Measurements from ENCODE around the gene CSRNP3.

CSRNP3 gene

GRCh38 chr2:165471349-165471950, 2.0 kb downstream of the CSRNP3 start:
- peak; percentile 81 for DNase-seq

- no peak for DNase-seq
These were observed 3.4 kb downstream of the CSRNP3 start for GRCh38 chr2:165472922-165473321.

- no peak for DNase-seq
These were observed 5.2 kb downstream of the CSRNP3 start for GRCh38 chr2:165474619-165475276.

- no peak for DNase-seq
These were observed 5.9 kb downstream of the CSRNP3 start for GRCh38 chr2:165475277-165476004.

- DNase-seq: no peak
These were observed 10.4 kb downstream of the CSRNP3 start for GRCh38 chr2:165479856-165480255.

GRCh38 chr2:165494573-165494972, 25.1 kb downstream of the CSRNP3 start:
- no peak for DNase-seq

GRCh38 chr2:165497659-165498317, 28.3 kb downstream of the CSRNP3 start:
- DNase-seq: no peak

GRCh38 chr2:165499131-165499530, 29.6 kb downstream of the CSRNP3 start:
- no peak for DNase-seq

- no peak for DNase-seq
These were observed 30.5 kb downstream of the CSRNP3 start for GRCh38 chr2:165500001-165500400.

GRCh38 chr2:165500816-165501215, 31.3 kb downstream of the CSRNP3 start:
- DNase-seq: no peak

GRCh38 chr2:165505514-165505913, 36.0 kb downstream of the CSRNP3 start:
- no peak for DNase-seq

- DNase-seq: no peak
These were observed 39.4 kb downstream of the CSRNP3 start for GRCh38 chr2:165508927-165509326.

GRCh38 chr2:165513479-165513878, 44.0 kb downstream of the CSRNP3 start:
- no peak for DNase-seq

- no peak for DNase-seq
These were observed 49.1 kb downstream of the CSRNP3 start for GRCh38 chr2:165518611-165519010.

GRCh38 chr2:165522719-165523118, 53.2 kb downstream of the CSRNP3 start:
- DNase-seq: no peak

- DNase-seq: no peak
These were observed 55.2 kb downstream of the CSRNP3 start for GRCh38 chr2:165524720-165525119.

- no peak for DNase-seq
These were observed 59.2 kb downstream of the CSRNP3 start for GRCh38 chr2:165528691-165529090.

- no peak for DNase-seq
These were observed 59.6 kb downstream of the CSRNP3 start for GRCh38 chr2:165529130-165529529.

GRCh38 chr2:165533331-165533730, 63.8 kb downstream of the CSRNP3 start:
- DNase-seq: no peak

- no peak for DNase-seq
These were observed 66.0 kb downstream of the CSRNP3 start for GRCh38 chr2:165535471-165535870.

GRCh38 chr2:165536851-165537499, 67.5 kb downstream of the CSRNP3 start:
- DNase-seq: peak; percentile 12

GRCh38 chr2:165539985-165540384, 70.5 kb downstream of the CSRNP3 start:
- DNase-seq: peak; percentile 86

- DNase-seq: no peak
These were observed 75.4 kb downstream of the CSRNP3 start for GRCh38 chr2:165544897-165545296.
